Measurements from ENCODE around the gene TMEM255A.

- TF ChIP-seq CTCF (IDR thresholded peaks at IDR 0.05), result no peak
- TF ChIP-seq POLR2A (IDR thresholded peaks at IDR 0.05), result no peak
These were observed 45.9 kb upstream of the TMEM255A start for GRCh38 chrX:120357186-120357585.

All from adrenal gland (tissue), 5 donors.